H1 (cell line): Measurements from ENCODE around the gene TTC9. TPM values are rescaled to one million over a fixed set of nuclear protein-coding genes. Genes with fewer than 3 reads are reported as not detected.

Experiments
- CTBP2 ChIP-seq: IDR thresholded peaks from 2 replicates; pipeline ENCODE4 v1.7.0; 2011; ENCODE audit warnings: borderline replicate concordance, mild to moderate bottlenecking, moderate library complexity, mixed read lengths, low read length; ENCODE audit not compliant: insufficient read depth, insufficient read length
- CTCF ChIP-seq, 3 experiments: IDR thresholded peaks; 1 replicate in 2 of 3; 2 replicates in 1 of 3; pipeline versions ENCODE4 v1.5.1 to v1.6.1; 2011; ENCODE audit warnings: low read length in 3 of 3, mild to moderate bottlenecking in 3 of 3, inconsistent platforms in 2 of 3, low read depth in 1 of 3, moderate library complexity in 1 of 3; ENCODE audit not compliant: insufficient read depth in 1 of 3; ENCODE audit errors: control extremely low read depth in 1 of 3
- RAD21 ChIP-seq, 2 experiments: IDR thresholded peaks in 1 of 2; conservative IDR thresholded peaks in 1 of 2; 2 replicates each; pipeline ENCODE4 v1.6.1; 2011; ENCODE audit warnings: low read depth in 2 of 2, low read length in 2 of 2, improper control_type of control experiment in 1 of 2, inconsistent platforms in 1 of 2, mild to moderate bottlenecking in 1 of 2, moderate library complexity in 1 of 2
- polyA plus RNA-seq, 7 experiments: library from polyadenylated mRNA; depleted of rRNA in 3 of 7; stranded (reverse) in 5 of 7; unstranded in 2 of 7; fragments of >200 nt in 5 of 7; fragments of 200-250 nt in 2 of 7; gene quantifications; 1 replicate in 5 of 7; 2 replicates in 1 of 7; 4 replicates in 1 of 7; pipeline versions ENCODE4 v1.2.1 to v1.2.3, GENCODE V29; 2011 to 2013; ENCODE audit warnings: missing spikeins in 2 of 7, mixed read lengths in 2 of 7
- total RNA-seq: library from RNA; stranded (reverse); fragmentation: NEBNext Ultra II Directional; extraction: Animal tissue kit (Norgen Biotek cat#: 25700); gene quantifications from 2 replicates; pipeline ENCODE4 v1.2.1, GENCODE V29; 2021

TTC9 gene
- total and polyA plus RNA-seq, 2 of the 8 experiments (the other 6 are each of a cell fraction or from before 2014, with no cell fraction given) = 21.0 to 29.5 TPM

- no peak for TF ChIP-seq RAD21 (IDR thresholded peaks at IDR 0.05 in 1 of 2, conservative IDR thresholded peaks at IDR 0.05 in 1 of 2; ENCODE audit: low read depth in 2 of 2, low read length in 2 of 2)
- TF ChIP-seq CTBP2 = no peak
- TF ChIP-seq CTCF (IDR thresholded peaks at IDR 0.05; ENCODE audit: control extremely low read depth in 1 of 3, insufficient read depth in 1 of 3, low read depth in 1 of 3, low read length in 3 of 3) = no peak
- TF ChIP-seq, all 59 proteins: peak for 0
Measured at GRCh38 chr14:70696026-70696425, 54.3 kb downstream of the TTC9 start (continued).
